ENCODE measurements around the gene MYG1.

DNA sequence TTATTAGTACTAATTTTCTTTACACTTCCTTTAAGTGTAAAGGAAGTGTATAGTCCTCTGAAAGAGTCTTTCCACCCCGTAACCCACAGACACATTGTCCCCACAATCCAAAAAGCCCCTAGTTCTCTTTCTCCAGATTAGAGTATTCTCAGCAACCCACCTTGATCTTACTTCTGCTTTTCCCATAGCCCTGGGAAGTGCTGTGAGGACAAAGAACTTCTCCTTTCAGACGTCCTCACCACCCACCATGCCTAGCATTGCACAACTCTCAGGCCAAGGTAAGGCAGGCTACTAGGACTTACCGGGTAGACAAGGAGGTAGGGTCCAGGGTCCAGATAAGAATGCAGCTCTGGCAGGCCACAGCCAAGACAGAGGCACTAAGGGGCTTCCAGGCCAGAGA, 14.5 kb downstream of the MYG1 start:
- TF ChIP-seq TCF7L2 (IDR thresholded peaks at IDR 0.05; ENCODE audit: borderline replicate concordance, low read depth, low read length), result no peak
- no peak for TF ChIP-seq ZNF544 (tag by site-specific recombination; IDR thresholded peaks at IDR 0.05)
- TF ChIP-seq, protein P1, sequence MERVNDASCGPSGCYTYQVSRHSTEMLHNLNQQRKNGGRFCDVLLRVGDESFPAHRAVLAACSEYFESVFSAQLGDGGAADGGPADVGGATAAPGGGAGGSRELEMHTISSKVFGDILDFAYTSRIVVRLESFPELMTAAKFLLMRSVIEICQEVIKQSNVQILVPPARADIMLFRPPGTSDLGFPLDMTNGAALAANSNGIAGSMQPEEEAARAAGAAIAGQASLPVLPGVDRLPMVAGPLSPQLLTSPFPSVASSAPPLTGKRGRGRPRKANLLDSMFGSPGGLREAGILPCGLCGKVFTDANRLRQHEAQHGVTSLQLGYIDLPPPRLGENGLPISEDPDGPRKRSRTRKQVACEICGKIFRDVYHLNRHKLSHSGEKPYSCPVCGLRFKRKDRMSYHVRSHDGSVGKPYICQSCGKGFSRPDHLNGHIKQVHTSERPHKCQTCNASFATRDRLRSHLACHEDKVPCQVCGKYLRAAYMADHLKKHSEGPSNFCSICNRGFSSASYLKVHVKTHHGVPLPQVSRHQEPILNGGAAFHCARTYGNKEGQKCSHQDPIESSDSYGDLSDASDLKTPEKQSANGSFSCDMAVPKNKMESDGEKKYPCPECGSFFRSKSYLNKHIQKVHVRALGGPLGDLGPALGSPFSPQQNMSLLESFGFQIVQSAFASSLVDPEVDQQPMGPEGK (tag by site-specific recombination; IDR thresholded peaks at IDR 0.05), result no peak
- TF ChIP-seq SP2 (tag by site-specific recombination; IDR thresholded peaks at IDR 0.05), result no peak
- TF ChIP-seq, protein P2, sequence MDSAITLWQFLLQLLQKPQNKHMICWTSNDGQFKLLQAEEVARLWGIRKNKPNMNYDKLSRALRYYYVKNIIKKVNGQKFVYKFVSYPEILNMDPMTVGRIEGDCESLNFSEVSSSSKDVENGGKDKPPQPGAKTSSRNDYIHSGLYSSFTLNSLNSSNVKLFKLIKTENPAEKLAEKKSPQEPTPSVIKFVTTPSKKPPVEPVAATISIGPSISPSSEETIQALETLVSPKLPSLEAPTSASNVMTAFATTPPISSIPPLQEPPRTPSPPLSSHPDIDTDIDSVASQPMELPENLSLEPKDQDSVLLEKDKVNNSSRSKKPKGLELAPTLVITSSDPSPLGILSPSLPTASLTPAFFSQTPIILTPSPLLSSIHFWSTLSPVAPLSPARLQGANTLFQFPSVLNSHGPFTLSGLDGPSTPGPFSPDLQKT (IDR thresholded peaks at IDR 0.05; ENCODE audit: borderline replicate concordance, low read depth, low read length), result no peak
- TF ChIP-seq ZNF626 (tag by site-specific recombination; IDR thresholded peaks at IDR 0.05), result no peak
- no peak for TF ChIP-seq ZBTB8A (tag by site-specific recombination; IDR thresholded peaks at IDR 0.05)
- TF ChIP-seq, protein P3, sequence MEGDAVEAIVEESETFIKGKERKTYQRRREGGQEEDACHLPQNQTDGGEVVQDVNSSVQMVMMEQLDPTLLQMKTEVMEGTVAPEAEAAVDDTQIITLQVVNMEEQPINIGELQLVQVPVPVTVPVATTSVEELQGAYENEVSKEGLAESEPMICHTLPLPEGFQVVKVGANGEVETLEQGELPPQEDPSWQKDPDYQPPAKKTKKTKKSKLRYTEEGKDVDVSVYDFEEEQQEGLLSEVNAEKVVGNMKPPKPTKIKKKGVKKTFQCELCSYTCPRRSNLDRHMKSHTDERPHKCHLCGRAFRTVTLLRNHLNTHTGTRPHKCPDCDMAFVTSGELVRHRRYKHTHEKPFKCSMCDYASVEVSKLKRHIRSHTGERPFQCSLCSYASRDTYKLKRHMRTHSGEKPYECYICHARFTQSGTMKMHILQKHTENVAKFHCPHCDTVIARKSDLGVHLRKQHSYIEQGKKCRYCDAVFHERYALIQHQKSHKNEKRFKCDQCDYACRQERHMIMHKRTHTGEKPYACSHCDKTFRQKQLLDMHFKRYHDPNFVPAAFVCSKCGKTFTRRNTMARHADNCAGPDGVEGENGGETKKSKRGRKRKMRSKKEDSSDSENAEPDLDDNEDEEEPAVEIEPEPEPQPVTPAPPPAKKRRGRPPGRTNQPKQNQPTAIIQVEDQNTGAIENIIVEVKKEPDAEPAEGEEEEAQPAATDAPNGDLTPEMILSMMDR (tag by site-specific recombination; IDR thresholded peaks at IDR 0.05), result no peak

Data from HEK293 (cell line).